UCSD-AML1 (cell line): Measurements from ENCODE around the gene SPNS2.

Source experiments
- DNase-seq: peaks from one replicate; lab custom pipeline; 2025; ENCODE audit not compliant: unreplicated experiment; lab: John Stamatoyannopoulos, UW

The SPNS2 gene

GRCh38 chr17:4503283-4504025, 4.8 kb downstream of the SPNS2 start:
- DNase-seq, result no peak

GRCh38 chr17:4504188-4504587, 5.5 kb downstream of the SPNS2 start:
- peak; percentile 41 for DNase-seq

- DNase-seq, result peak; percentile 32
Measured at GRCh38 chr17:4505187-4505586, 6.5 kb downstream of the SPNS2 start.

GRCh38 chr17:4506175-4506813, 7.6 kb downstream of the SPNS2 start:
- peak; percentile 54 for DNase-seq

GRCh38 chr17:4506892-4507291, 8.2 kb downstream of the SPNS2 start:
- DNase-seq, result no peak

GRCh38 chr17:4507361-4508111, 8.9 kb downstream of the SPNS2 start:
- DNase-seq, result no peak

GRCh38 chr17:4508207-4508606, 9.5 kb downstream of the SPNS2 start:
- DNase-seq, result no peak

GRCh38 chr17:4509401-4509800, 10.7 kb downstream of the SPNS2 start:
- peak; percentile 76 for DNase-seq

GRCh38 chr17:4509923-4510617, 11.4 kb downstream of the SPNS2 start:
- DNase-seq, result peak; percentile 75

GRCh38 chr17:4510618-4510941, 11.9 kb downstream of the SPNS2 start:
- no peak for DNase-seq

GRCh38 chr17:4511199-4511932, 12.7 kb downstream of the SPNS2 start:
- DNase-seq, result peak; percentile 26

- DNase-seq, result no peak
Measured at GRCh38 chr17:4512156-4513112, 13.8 kb downstream of the SPNS2 start.

- no peak for DNase-seq
Measured at GRCh38 chr17:4513113-4514032, 14.7 kb downstream of the SPNS2 start.

- no peak for DNase-seq
Measured at GRCh38 chr17:4514206-4514605, 15.5 kb downstream of the SPNS2 start.

- no peak for DNase-seq
Measured at GRCh38 chr17:4514779-4515178, 16.1 kb downstream of the SPNS2 start.

- DNase-seq, result no peak
Measured at GRCh38 chr17:4515501-4515900, 16.8 kb downstream of the SPNS2 start.

GRCh38 chr17:4516735-4517134, 18.1 kb downstream of the SPNS2 start:
- DNase-seq, result no peak

GRCh38 chr17:4518901-4519300, 20.2 kb downstream of the SPNS2 start:
- DNase-seq, result peak; percentile 60

GRCh38 chr17:4519361-4519788, 20.7 kb downstream of the SPNS2 start:
- DNase-seq, result no peak
